Measurements from ENCODE around the gene EFEMP1.

DNA sequence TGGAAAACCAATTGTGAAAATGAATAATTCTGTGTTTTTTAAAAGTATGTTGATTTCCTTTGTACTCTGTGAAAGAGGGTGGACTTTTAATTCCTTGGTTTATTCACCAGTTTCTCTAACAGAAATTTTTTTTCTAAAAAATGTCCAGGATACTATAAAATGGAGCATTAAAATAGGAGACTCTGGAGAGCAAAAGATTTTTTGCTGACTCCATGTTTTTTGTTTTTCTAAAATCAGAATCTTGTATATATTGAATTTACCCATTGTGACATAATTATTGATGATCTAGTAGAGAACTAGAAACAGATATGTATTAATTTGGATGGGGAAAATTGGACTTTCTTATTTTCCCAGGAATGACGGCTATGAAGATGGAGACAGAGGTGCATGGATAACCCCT is 23.2 kb upstream of the EFEMP1 start:
- TF ChIP-seq, protein P1, sequence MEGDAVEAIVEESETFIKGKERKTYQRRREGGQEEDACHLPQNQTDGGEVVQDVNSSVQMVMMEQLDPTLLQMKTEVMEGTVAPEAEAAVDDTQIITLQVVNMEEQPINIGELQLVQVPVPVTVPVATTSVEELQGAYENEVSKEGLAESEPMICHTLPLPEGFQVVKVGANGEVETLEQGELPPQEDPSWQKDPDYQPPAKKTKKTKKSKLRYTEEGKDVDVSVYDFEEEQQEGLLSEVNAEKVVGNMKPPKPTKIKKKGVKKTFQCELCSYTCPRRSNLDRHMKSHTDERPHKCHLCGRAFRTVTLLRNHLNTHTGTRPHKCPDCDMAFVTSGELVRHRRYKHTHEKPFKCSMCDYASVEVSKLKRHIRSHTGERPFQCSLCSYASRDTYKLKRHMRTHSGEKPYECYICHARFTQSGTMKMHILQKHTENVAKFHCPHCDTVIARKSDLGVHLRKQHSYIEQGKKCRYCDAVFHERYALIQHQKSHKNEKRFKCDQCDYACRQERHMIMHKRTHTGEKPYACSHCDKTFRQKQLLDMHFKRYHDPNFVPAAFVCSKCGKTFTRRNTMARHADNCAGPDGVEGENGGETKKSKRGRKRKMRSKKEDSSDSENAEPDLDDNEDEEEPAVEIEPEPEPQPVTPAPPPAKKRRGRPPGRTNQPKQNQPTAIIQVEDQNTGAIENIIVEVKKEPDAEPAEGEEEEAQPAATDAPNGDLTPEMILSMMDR (IDR thresholded peaks at IDR 0.05), result no peak
- no peak for TF ChIP-seq POLR2A (IDR thresholded peaks at IDR 0.05)

Data from thyroid gland (tissue), 4 donors.